CD4-positive, alpha-beta T cell treated with Interferon gamma for 1 hour (primary cell): ENCODE data around the gene ZNF813.
"Not testable (repeated sequence)": the region's sequence is repeated elsewhere in the genome, so short reads cannot be mapped to it uniquely, and the experiment has no call there.

Experiments used
- DNase-seq: peaks from one replicate; pipeline ENCODE4 v3.0.0-alpha.2; 2020

The ZNF813 gene

GRCh38 chr19:53485046-53486004 lies 17.8 kb downstream of the ZNF813 start:
- DNase-seq: no peak

- DNase-seq: no peak
Observed at GRCh38 chr19:53492153-53492552, 24.6 kb downstream of the ZNF813 start.

- DNase-seq: not testable (repeated sequence)
Observed at GRCh38 chr19:53497311-53498023, 29.9 kb downstream of the ZNF813 start.

- DNase-seq: not testable (repeated sequence)
Observed at GRCh38 chr19:53498024-53498395, 30.5 kb downstream of the ZNF813 start.

GRCh38 chr19:53503151-53503550 lies 35.6 kb downstream of the ZNF813 start:
- DNase-seq: not testable (repeated sequence)

- DNase-seq: not testable (repeated sequence)
Observed at GRCh38 chr19:53503671-53504364, 36.3 kb downstream of the ZNF813 start.

GRCh38 chr19:53504365-53504703 lies 36.8 kb downstream of the ZNF813 start:
- DNase-seq: not testable (repeated sequence)

GRCh38 chr19:53504885-53505284 lies 37.4 kb downstream of the ZNF813 start:
- DNase-seq: no peak

- DNase-seq: no peak
Observed at GRCh38 chr19:53506728-53507127, 39.2 kb downstream of the ZNF813 start.

GRCh38 chr19:53507523-53508442 lies 40.2 kb downstream of the ZNF813 start:
- no peak for DNase-seq

- DNase-seq: no peak
Observed at GRCh38 chr19:53509443-53509842, 41.9 kb downstream of the ZNF813 start.

GRCh38 chr19:53509845-53510244 lies 42.3 kb downstream of the ZNF813 start:
- DNase-seq: no peak

- no peak for DNase-seq
Observed at GRCh38 chr19:53511357-53511756, 43.8 kb downstream of the ZNF813 start.

- DNase-seq: peak; percentile 41
Observed at GRCh38 chr19:53511933-53512374, 44.4 kb downstream of the ZNF813 start.

GRCh38 chr19:53515047-53515446 lies 47.5 kb downstream of the ZNF813 start:
- not testable (repeated sequence) for DNase-seq

- no peak for DNase-seq
Observed at GRCh38 chr19:53517114-53517741, 49.7 kb downstream of the ZNF813 start.

- no peak for DNase-seq
Observed at GRCh38 chr19:53518121-53518520, 50.6 kb downstream of the ZNF813 start.

- DNase-seq: no peak
Observed at GRCh38 chr19:53518716-53519115, 51.2 kb downstream of the ZNF813 start.

GRCh38 chr19:53519446-53519845 lies 51.9 kb downstream of the ZNF813 start:
- no peak for DNase-seq

- no peak for DNase-seq
Observed at GRCh38 chr19:53520163-53520546, 52.6 kb downstream of the ZNF813 start.

- DNase-seq: peak; percentile 94
Observed at GRCh38 chr19:53520547-53521372, 53.2 kb downstream of the ZNF813 start.
